ELF-1 (cell line): ENCODE measurements around the gene ATP5PF.
"Not testable (repeated sequence)": the region's sequence is repeated elsewhere in the genome, so short reads cannot be mapped to it uniquely, and the experiment has no call there.

ENCODE experiments used
- DNase-seq: peaks from one replicate; pipeline ENCODE4 v3.0.0-alpha.2; 2016; ENCODE audit warnings: low read depth, low spot score

ATP5PF gene

DNA sequence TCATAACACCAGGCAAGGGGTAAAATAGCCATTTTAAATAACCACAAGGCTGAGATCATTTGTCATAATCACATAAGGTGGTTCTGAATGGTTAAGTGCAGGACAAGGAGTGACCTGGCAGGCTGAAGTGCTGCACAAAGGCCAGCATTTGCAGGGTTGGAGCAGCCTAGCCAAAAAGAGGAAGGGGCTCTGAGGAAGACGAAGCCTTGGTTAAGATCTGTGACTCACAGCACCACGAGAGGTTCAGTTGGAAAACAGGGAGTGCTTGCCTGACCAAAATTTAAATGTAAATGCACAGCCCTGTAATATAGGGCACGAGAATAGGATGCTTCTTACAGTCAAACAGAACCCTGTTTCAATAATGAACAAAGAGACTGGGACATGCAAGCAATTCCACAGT, 12.1 kb downstream of the ATP5PF start:
- DNase-seq, result no peak

DNA sequence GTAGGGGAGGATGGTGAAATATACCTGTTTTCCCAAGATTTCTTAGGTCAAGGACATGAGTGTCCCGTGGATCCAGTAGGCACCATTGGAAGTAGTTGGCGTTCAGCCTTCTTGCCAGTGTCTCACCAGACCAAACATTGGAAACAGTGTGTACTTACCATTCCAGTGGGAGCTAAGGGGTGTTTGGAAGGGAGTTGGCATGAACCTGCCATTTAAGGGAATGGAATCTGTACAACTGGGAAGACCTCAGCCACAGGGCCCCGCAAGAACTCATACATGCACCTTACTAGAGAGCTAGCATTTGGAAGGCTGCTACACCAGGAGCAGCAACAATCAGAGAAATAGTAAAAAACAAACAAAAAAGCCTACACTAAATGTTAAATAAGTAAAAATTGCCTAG, 12.7 kb downstream of the ATP5PF start:
- DNase-seq, result no peak

DNA sequence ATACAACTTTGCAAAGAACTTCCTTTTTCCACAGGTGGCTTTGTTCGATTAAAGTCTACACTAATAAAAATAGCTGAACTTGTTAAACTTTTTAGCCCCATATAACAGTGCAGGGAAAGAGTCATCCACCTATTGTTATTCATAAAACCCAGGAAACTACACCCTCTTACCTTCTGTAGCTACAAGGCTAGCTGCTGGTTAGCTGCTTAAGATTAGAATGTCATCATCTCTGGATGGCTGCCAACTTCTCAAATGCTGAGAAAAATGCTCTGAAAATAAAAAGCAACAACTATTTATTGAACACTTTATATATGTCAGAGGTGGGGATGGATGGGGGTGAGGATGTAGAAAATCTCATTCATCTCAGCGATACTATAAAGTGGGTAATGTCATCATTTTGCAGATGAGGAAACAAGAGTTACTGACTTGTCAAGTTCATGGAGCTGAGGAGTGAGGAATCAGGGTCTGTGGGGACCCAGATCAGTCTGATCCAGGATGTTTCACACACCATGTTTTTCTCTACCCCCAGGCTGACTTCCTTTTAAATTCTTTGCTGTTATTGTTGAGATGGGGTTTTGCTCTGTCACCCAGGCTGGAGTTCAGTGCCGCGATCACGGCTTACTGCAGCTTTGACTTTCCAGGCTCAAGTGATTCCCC, 17.1 kb downstream of the ATP5PF start:
- no peak for DNase-seq

DNA sequence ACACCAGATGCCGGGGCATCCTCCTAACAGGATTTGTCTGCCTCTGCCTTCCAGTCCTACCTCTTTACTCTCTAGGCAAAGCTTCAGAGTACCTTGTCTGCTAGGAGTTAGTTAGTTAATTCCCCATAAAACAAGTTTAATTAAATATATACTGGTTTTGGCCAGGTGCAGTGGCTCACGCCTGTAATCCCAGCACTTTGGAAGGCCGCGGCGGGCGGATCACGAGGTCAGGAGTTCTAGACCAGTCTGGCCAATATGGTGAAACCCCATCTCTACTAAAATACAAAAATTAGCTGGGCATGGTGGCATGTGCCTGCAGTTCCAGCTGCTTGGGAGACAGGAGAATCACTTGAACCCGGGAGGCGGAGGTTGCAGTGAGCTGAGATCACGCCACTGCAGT, 20.6 kb downstream of the ATP5PF start:
- DNase-seq, result not testable (repeated sequence)

DNA sequence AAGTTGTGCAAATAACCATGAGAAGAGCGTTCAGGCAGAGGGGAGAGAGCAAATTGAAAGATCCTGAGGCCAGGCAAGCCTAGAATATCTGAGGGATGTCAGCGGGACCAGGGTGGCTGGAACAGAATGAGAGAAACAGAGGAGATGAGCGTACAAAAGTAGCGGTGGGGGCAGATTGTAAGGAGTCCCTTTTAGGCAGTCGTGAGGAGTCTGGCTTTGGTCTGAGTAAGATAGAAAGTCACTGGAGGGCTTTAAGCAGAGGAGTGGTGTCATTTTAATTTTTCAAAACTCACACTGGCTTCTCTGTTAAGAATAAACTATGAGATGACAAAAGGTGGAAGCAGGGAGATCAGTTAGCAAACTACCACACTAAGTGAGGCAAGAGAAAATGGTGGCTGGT, 24.2 kb downstream of the ATP5PF start:
- no peak for DNase-seq

DNA sequence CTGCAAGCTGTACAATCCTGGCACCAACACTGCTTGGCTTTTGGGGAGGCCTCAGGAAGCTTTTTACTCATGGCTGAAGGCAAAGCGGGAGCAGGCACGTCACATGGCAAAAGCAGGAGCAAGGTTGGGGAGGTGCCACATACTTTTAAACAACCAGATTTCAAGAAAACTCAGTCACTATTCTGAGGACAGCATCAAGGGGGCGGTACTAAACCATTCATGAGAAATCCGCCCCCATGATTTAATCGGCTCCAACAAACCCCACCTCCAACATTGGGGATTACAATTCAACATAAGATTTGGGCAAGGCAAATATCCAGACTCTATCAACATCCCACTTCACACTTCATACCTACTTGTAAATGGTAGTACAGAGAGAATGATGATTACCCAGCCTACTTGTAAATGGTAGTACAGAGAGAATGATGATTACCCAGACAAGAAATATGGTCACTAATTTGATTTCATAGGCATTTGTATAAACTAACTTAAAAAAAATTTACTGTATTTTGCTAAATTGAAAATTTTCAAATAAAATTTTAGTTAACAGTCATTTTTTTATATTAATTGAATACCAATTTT, 24.9 kb downstream of the ATP5PF start:
- peak; percentile 5 for DNase-seq

DNA sequence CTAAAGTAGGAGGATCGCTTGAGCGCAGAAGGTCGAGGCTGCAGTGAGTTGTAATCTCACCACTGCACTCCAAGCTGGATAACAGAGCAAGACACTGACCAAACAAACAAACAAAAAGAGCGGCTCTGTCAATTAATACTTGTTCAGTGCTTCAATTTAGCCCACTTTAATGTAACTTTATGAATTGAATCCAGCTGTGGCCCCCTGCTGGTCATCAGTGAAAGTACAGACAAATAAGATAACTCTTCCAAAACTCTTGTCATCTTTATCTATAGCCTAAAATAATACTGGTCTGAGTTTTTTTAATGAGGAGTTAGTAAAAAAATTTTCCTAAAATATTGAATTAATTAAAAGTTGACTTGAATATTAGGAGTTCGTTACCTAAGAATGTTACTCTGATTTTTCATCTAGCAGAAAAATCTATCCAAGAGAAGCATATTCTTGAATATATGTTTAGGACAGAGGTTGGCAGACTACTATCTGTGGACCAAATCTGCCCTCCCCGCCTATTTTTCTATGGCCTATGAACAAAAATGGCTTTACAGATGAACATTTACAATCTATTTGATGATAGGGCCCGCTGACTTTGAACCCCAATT, 26.1 kb downstream of the ATP5PF start:
- DNase-seq, result no peak

DNA sequence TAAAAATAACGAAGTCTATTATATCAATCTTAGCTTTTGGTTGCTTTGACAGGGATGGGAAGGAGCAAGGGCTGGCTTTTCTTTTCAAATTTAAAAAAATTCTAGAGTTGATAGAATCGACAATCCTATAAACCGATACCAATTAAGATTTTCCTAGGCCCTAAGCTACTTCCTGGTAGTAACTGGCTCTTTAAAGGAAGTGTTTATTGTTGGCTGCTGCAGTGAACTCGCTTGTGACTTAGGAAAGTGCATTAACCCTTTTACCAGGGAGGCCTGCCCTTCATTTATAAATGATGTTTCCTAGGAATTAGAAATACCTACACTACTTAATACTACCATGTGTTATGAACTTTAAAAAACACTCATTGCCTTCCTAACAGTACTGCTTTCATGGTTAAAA, 33.2 kb downstream of the ATP5PF start:
- no peak for DNase-seq

DNA sequence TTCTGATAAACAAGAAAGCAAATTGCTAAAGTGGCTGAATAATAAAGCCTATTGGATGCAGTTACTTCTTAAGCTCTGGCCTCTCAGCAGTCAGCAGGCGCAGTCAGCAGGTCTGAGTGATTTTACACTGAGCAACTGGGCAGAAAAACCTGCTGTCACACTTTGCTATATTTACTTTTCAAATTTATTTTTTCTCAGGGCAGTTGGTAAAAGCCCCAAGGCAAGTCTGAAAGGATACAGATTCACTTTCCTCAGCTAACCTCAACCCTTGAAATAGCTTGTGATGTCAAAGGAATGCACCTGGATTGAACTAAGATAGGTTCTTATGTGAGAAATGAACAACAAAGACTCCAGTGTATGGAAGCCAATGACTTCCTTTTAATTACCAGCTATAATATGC, 34.0 kb downstream of the ATP5PF start:
- DNase-seq, result no peak

DNA sequence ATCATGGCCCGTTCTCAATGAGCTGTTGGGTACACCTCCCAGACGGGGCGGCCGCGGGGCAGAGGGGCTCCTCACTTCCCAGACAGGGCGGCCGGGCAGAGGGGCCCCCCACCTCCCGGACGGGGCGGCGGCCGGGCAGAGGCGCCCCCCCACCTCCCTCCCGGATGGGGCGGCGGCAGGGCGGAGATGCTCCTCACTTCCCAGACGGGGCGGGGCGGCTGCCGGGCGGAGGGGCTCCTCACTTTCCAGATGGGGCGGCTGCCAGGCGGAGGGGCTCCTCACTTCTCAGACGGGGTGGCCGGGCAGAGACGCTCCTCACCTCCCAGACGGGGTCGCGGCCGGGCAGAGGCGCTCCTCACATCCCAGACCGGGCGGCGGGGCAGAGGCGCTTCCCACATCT, 39.2 kb downstream of the ATP5PF start:
- not testable (repeated sequence) for DNase-seq

DNA sequence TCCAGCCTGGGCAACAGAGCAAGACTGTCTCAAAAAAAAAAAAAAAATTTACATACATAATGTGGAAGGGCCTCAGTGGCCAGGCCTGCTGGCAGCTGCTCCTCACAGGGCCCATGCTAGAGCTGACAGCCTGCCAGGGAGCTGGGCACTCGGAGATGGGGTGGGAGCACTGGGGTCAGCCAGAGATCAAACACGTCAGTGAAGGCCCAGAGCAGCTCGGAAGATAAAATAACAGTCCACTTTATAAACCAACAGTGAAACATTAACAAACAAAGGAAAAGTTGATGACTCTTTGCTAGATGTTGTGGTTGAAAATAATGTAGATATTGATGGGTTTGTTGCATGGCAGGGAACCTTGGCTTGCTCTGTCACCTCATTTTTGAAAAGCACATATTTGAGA, 42.7 kb downstream of the ATP5PF start:
- no peak for DNase-seq

DNA sequence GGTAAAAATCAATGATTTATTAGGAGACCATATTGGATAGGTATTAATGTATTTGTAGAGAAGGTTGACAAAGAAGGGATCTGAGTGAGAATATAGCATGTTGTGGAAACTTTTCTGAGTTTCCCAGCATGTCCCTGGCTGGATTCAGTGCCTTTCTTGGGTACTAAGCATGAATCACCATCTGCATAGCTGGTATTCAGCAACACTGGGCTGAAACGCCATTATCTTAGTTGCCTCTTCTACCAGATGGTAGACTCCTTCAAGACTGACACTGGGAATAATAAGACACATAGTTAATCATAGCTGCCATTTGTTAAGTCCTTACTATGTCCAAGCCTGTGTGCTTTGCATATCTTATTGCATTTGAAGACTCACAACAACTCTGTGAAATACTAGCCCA, 45.5 kb downstream of the ATP5PF start:
- DNase-seq, result no peak

DNA sequence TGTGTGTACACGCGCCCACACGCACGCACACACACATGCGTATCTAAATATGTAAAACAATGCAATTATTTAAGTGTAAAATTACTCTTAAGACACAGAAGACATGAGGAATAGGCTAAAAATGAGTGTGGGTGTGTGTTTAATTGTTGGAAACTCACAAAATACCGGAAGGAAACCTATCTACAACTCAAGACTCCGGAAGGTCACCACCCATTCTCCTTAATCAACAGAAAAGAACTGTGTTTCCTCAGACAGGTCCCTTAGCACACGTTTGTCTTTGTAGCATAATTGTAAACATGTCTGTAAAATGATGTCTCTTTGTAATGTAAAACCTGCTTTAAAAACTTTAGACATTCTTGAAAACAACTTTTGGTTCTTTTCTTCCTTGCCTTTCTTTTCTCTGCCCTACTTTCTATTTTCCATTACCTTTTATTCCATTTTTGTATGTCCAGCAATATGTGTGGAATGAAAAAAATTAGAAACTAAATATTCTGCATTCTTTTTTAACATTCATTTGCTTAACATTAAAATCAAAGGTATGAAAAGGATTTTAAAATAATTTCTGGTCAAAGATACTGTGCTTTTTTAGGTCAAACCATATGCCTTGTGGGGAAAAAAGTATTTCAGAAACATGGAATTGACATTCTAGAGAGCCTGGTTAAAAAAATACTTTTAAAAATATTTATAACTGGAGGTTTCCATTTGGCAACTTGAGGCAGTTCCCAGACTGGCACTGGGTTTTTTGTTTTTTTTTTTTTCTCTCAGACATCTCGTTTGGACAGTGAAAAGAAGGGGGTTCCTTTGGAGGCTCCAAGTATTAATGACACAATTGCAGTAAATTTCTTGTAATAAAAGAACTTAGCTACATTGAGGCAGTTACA, 46.2 kb downstream of the ATP5PF start:
- DNase-seq, result no peak

DNA sequence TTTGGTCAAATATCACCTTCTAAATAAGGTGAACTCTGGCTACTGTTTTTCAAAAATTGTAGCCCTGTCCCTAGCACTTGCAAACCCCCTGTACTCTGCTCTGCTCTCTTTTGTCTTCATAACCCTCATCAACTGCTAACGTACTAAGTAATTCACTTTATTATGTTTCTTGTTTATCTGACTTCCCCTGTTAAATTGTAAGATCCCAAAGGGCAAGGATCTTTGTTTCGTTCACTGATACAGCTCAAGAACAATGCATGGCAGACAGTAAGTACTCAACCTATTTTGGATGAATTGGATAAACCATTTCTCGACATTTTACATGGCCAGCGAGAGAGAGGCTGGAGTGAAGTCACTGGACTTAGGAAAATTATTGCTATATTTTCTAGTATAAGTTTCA, 46.9 kb downstream of the ATP5PF start:
- no peak for DNase-seq

DNA sequence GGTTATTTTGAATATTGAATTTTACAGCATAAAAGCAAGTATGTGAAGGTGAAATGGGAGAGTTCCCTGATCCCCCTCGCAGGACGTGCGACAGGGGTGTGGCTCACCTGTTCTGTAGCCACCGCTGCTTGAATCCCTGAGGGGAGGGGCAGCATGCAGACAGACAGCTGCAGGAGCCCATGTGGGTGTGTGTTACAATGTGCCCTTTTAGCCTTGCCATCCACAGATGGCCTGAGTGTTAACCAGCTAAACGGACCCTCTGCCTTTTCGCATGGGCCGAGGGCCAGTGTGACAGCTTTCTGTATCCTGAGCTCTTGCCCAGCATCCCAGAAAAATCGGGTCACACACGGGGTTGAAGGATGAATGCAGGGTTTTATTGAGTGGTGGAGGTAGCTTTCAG, 52.3 kb downstream of the ATP5PF start:
- DNase-seq, result no peak

DNA sequence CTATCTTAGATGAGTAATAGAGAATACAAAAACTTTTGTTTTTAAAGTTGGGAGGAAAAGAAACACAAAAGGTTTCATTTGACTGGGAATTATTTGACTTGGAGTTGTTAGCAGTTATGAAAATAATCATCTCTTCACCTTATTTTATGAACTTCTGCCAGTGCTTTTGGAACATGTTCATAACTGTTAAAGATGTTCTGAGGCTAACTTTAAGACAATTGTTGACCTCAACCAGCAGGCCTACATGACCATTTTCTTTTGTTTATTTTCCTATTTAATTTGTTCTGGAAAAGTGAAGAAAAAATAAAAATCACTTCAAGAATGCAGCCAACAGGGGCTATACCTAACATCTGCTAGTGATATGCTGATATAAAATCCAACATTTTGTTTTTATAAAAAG, 58.3 kb downstream of the ATP5PF start:
- DNase-seq, result no peak
